HEK293 (cell line): ENCODE measurements around the gene PTPRN2.
A peak's percentile ranks its signal among the peaks of the same experiment; 100 is the strongest.

Experiments
- CTCF ChIA-PET: fragments of 350-600 bp; formaldehyde crosslinking; extraction: SDS; loops from one replicate; lab custom pipeline; 2021; ENCODE audit warnings: antibody characterized with exemption; lab: Yijun Ruan, JAX
- POLR2A ChIA-PET: fragments of 300-600 bp; formaldehyde crosslinking; extraction: SDS; loops from one replicate; lab custom pipeline; 2020; ENCODE audit warnings: antibody characterized with exemption, inconsistent platforms; lab: Yijun Ruan, JAX
- H3K27ac ChIP-seq: fragments of 200-500 bp; sonication (Bioruptor generic); 2 replicates; pipeline ENCODE4 v1.5.1; 2014; ENCODE audit warnings: low read depth, low read length, control low read depth, inconsistent platforms; ENCODE audit errors: extremely low read depth
- H3K36me3 ChIP-seq, 2 experiments: fragments of 200-500 bp in 1 of 2; sonication (Bioruptor generic) in 1 of 2; 1 replicate in 1 of 2; 2 replicates in 1 of 2; pipeline ENCODE4 v1.5.1; 2014 to 2017; ENCODE audit warnings: inconsistent platforms in 2 of 2, low read length in 2 of 2; ENCODE audit not compliant: control insufficient read depth in 2 of 2, insufficient read depth in 1 of 2
- H3K4me1 ChIP-seq: fragments of 200-500 bp; sonication (Bioruptor generic); 2 replicates; pipeline ENCODE4 v1.5.1; 2014; ENCODE audit warnings: mild to moderate bottlenecking, low read length, inconsistent platforms; ENCODE audit not compliant: control insufficient read depth, insufficient read depth
- H3K4me3 ChIP-seq: 2 replicates; pipeline ENCODE4 v1.5.1; 2011; ENCODE audit warnings: low read depth, mild to moderate bottlenecking, control low read depth, low read length, moderate library complexity
- H3K9me3 ChIP-seq: fragments of 200-500 bp; sonication (Bioruptor generic); 2 replicates; pipeline ENCODE4 v1.5.1; 2014; ENCODE audit warnings: low read depth, low read length, inconsistent platforms; ENCODE audit not compliant: control insufficient read depth, insufficient read depth
- KLF16 ChIP-seq: fragments of 450-650 bp; formaldehyde crosslinking; IDR thresholded peaks from 2 replicates; pipeline ENCODE4 v1.5.1; 2017; ENCODE audit warnings: missing biosample characterization, missing genetic modification characterization
- PRDM1 ChIP-seq: fragments of 450-650 bp; formaldehyde crosslinking; IDR thresholded peaks from 2 replicates; pipeline ENCODE4; 2016; ENCODE audit warnings: missing biosample characterization, missing genetic modification characterization
- SETDB1 ChIP-seq: IDR thresholded peaks from one replicate; pipeline ENCODE4 v1.6.1; 2017; ENCODE audit warnings: mild to moderate bottlenecking, low read length, moderate library complexity, mixed read lengths; ENCODE audit not compliant: insufficient read length
- SP3 ChIP-seq: fragments of 450-650 bp; formaldehyde crosslinking; IDR thresholded peaks from 2 replicates; pipeline ENCODE4 v1.5.1; 2016; ENCODE audit warnings: missing biosample characterization, missing genetic modification characterization
- TCF7L2 ChIP-seq: IDR thresholded peaks from 2 replicates; pipeline ENCODE4 v1.6.1; 2011; ENCODE audit warnings: low read depth, mild to moderate bottlenecking, inconsistent platforms, low read length, moderate library complexity, borderline replicate concordance
- ZBTB8A ChIP-seq: fragments of 450-650 bp; formaldehyde crosslinking; IDR thresholded peaks from 2 replicates; pipeline ENCODE4 v1.5.1; 2016; ENCODE audit warnings: missing biosample characterization, missing genetic modification characterization
- ZNF140 ChIP-seq: fragments of 450-650 bp; formaldehyde crosslinking; IDR thresholded peaks from 2 replicates; pipeline ENCODE4 v1.5.1; 2016; ENCODE audit warnings: missing biosample characterization, missing genetic modification characterization
- ZNF146 ChIP-seq: fragments of 450-650 bp; formaldehyde crosslinking; IDR thresholded peaks from 2 replicates; pipeline ENCODE4 v1.5.1; 2016; ENCODE audit warnings: missing biosample characterization, missing genetic modification characterization
- ZNF202 ChIP-seq: fragments of 450-650 bp; formaldehyde crosslinking; IDR thresholded peaks from 2 replicates; pipeline ENCODE4 v1.5.1; 2016; ENCODE audit warnings: missing biosample characterization, missing genetic modification characterization, borderline replicate concordance
- ZNF292 ChIP-seq: fragments of 450-650 bp; formaldehyde crosslinking; IDR thresholded peaks from 2 replicates; pipeline ENCODE4 v1.5.1; 2016; ENCODE audit warnings: low read depth, missing biosample characterization, missing genetic modification characterization, borderline replicate concordance
- ZNF324 ChIP-seq: fragments of 450-650 bp; formaldehyde crosslinking; IDR thresholded peaks from 2 replicates; pipeline ENCODE4 v1.5.1; 2016; ENCODE audit warnings: missing biosample characterization, missing genetic modification characterization
- ZNF37A ChIP-seq: fragments of 450-650 bp; IDR thresholded peaks from 2 replicates; pipeline ENCODE4 v1.5.1; 2018; ENCODE audit warnings: missing biosample characterization, missing genetic modification characterization
- ZNF510 ChIP-seq: fragments of 450-650 bp; formaldehyde crosslinking; IDR thresholded peaks from 2 replicates; pipeline ENCODE4 v1.5.1; 2018; ENCODE audit warnings: mild to moderate bottlenecking, missing genetic modification characterization, missing biosample characterization; ENCODE audit not compliant: insufficient replicate concordance
- ZNF558 ChIP-seq: fragments of 450-650 bp; formaldehyde crosslinking; IDR thresholded peaks from 2 replicates; pipeline ENCODE4 v1.5.1; 2016; ENCODE audit warnings: missing biosample characterization, missing genetic modification characterization
- ZNF561 ChIP-seq: fragments of 450-650 bp; IDR thresholded peaks from 2 replicates; pipeline ENCODE4 v1.5.1; 2018; ENCODE audit warnings: missing biosample characterization, missing genetic modification characterization, borderline replicate concordance
- ZNF600 ChIP-seq: fragments of 450-650 bp; formaldehyde crosslinking; IDR thresholded peaks from 2 replicates; pipeline ENCODE4 v1.5.1; 2016; ENCODE audit warnings: missing biosample characterization, missing genetic modification characterization
- ZNF610 ChIP-seq: fragments of 450-650 bp; formaldehyde crosslinking; IDR thresholded peaks from 2 replicates; pipeline ENCODE4 v1.5.1; 2016; ENCODE audit warnings: missing biosample characterization, missing genetic modification characterization, borderline replicate concordance
- ZNF621 ChIP-seq: fragments of 450-650 bp; formaldehyde crosslinking; IDR thresholded peaks from 2 replicates; pipeline ENCODE4 v1.5.1; 2017; ENCODE audit warnings: missing biosample characterization, missing genetic modification characterization
- ZNF776 ChIP-seq: fragments of 450-650 bp; formaldehyde crosslinking; IDR thresholded peaks from 2 replicates; pipeline ENCODE4 v1.5.0; 2017; ENCODE audit warnings: missing biosample characterization, missing genetic modification characterization, borderline replicate concordance
- ZNF830 ChIP-seq: fragments of 450-650 bp; IDR thresholded peaks from 2 replicates; pipeline ENCODE4 v1.5.0; 2018; ENCODE audit warnings: missing biosample characterization, missing genetic modification characterization, low read depth, mild to moderate bottlenecking, moderate library complexity
- ZSCAN16 ChIP-seq: fragments of 450-650 bp; formaldehyde crosslinking; IDR thresholded peaks from 2 replicates; pipeline ENCODE4 v1.5.1; 2016; ENCODE audit warnings: missing biosample characterization, missing genetic modification characterization
- ZSCAN23 ChIP-seq: fragments of 450-650 bp; formaldehyde crosslinking; IDR thresholded peaks from 2 replicates; pipeline ENCODE4 v1.5.1; 2016; ENCODE audit warnings: missing biosample characterization, missing genetic modification characterization
- ZXDB ChIP-seq: fragments of 450-650 bp; formaldehyde crosslinking; IDR thresholded peaks from 2 replicates; pipeline ENCODE4 v1.5.1; 2016; ENCODE audit warnings: missing biosample characterization, missing genetic modification characterization
- TF ChIP-seq, protein P1 (sequence below): fragments of 450-650 bp; IDR thresholded peaks from 2 replicates; pipeline ENCODE4 v1.5.1; 2018; ENCODE audit warnings: missing biosample characterization, mild to moderate bottlenecking, missing genetic modification characterization
- TF ChIP-seq, protein P2 (sequence below): fragments of 450-650 bp; formaldehyde crosslinking; IDR thresholded peaks from 2 replicates; pipeline ENCODE4 v1.5.1; 2016; ENCODE audit warnings: missing biosample characterization, missing genetic modification characterization
- TF ChIP-seq, protein P3 (sequence below): fragments of 450-650 bp; formaldehyde crosslinking; IDR thresholded peaks from 2 replicates; pipeline ENCODE4 v1.5.1; 2017; ENCODE audit warnings: missing biosample characterization, missing genetic modification characterization

PTPRN2 gene

DNA sequence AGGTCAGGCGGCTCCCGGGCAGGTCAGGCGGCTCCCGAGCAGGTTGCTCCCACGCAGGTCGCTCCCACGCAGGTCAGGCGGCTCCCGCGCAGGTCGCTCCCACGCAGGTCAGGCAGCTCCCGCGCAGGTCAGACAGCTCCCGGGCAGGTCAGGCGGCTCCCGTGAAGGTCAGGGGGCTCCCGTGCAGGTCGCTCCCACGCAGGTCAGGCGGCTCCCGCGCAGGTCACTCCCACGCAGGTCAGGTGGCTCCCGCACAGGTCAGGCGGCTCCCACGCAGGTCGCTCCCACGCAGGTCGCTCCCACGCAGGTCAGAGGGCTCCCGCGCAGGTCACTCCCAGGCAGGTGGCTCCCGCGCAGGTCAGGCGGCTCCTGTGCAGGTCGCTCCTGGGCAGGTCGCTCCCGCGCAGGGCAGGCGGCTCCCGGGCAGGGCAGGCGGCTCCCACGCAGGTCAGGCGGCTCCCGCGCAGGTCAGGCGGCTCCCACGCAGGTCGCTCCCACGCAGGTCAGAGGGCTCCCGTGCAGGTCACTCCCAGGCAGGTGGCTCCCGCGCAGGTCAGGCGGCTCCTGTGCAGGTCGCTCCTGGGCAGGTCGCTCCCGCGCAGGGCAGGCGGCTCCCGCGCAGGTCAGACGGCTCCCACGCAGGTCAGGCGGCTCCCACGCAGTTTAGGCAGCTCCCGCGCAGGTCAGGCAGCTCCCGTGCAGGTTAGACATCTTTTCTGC lies 30.7 kb downstream of the PTPRN2 start (continued):
- TF ChIP-seq, protein P1, sequence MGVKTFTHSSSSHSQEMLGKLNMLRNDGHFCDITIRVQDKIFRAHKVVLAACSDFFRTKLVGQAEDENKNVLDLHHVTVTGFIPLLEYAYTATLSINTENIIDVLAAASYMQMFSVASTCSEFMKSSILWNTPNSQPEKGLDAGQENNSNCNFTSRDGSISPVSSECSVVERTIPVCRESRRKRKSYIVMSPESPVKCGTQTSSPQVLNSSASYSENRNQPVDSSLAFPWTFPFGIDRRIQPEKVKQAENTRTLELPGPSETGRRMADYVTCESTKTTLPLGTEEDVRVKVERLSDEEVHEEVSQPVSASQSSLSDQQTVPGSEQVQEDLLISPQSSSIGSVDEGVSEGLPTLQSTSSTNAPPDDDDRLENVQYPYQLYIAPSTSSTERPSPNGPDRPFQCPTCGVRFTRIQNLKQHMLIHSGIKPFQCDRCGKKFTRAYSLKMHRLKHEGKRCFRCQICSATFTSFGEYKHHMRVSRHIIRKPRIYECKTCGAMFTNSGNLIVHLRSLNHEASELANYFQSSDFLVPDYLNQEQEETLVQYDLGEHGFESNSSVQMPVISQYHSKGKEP = no peak
- TF ChIP-seq PRDM1 = no peak
- TF ChIP-seq KLF16 (tag by site-specific recombination) = no peak

DNA sequence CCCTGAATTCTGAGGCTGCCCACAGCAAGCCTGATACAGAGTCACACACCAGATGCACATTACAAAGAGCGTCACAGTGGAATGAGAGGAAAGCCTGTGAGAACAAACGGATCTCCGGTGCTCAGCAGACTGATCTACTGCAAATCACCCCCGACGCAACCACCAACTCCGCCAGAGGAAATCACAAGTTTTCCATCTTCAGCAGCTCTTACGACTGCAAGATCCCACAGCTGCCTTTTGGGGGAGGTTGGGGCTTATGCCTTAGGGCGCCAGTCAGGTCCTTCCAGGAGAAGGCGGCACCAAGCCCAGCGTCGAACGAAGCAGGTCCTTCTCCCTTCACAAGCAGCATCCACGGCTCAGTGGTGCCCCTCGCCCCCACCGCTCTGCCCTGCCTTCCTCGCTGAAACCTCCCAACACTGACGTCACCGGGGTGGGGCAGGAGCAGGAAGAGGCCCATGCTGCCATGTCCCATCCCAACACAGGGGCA lies 32.5 kb downstream of the PTPRN2 start:
- POLR2A ChIA-PET = no interaction called here

DNA sequence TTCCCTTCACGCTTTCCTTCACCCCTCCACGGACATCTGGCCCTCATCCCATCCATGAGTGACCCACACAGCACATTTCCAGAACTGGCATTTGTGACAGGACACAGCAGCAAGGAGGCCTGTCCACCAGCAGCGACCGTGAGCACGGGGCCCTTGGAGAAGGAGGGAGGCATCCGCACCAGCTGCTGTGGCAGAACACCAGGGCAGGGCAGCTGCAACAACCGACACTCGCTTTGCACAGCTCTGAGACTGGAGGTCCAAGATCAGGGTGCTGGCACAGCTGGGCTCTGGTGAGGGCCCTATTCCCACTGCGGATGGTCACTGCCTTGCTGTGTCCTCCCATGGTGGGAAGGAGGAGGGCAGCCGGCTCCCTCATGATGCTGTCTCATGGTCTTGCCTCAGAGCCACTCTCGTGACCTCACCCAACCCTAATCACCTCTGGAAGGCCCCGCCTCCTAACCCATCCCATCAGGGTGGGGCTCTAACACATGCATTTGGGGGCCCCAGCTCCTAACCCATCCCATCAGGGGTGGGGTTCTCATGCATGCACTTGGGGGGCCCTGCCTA lies 36.7 kb downstream of the PTPRN2 start:
- no peak overlapping the region for H3K4me3 ChIP-seq
- no peaks in the 10 kb centered on the region for H3K4me1 ChIP-seq
- ChIA-PET POLR2A (no interaction called here), CTCF (no interaction called here)
- no peaks in the 10 kb centered on the region for H3K36me3 ChIP-seq
- no peaks in the 10 kb centered on the region for H3K9me3 ChIP-seq
- TF ChIP-seq ZNF830 (tag by site-specific recombination) (no peak), ZNF600 (tag by site-specific recombination) (peak; percentile 49; the same call in 1 of the 2 replicates)
- H3K27ac ChIP-seq = no peak overlapping the region

More for the DNA sequence above, 32.5 kb downstream of the PTPRN2 start:
- CTCF ChIA-PET = no interaction called here
- Histone ChIP-seq H3K27ac (no peak overlapping the region), H3K4me1 (no peaks in the 10 kb centered on the region)
- TF ChIP-seq ZBTB8A (tag by site-specific recombination) = no peak
- no peak for TF ChIP-seq ZNF776 (tag by site-specific recombination)
- TF ChIP-seq ZNF292 (tag by site-specific recombination) = no peak
- no peak for TF ChIP-seq SP3 (tag by site-specific recombination)
- TF ChIP-seq ZNF561 = no peak
- no peak for TF ChIP-seq ZNF37A (tag by site-specific recombination)
- TF ChIP-seq, protein P2, sequence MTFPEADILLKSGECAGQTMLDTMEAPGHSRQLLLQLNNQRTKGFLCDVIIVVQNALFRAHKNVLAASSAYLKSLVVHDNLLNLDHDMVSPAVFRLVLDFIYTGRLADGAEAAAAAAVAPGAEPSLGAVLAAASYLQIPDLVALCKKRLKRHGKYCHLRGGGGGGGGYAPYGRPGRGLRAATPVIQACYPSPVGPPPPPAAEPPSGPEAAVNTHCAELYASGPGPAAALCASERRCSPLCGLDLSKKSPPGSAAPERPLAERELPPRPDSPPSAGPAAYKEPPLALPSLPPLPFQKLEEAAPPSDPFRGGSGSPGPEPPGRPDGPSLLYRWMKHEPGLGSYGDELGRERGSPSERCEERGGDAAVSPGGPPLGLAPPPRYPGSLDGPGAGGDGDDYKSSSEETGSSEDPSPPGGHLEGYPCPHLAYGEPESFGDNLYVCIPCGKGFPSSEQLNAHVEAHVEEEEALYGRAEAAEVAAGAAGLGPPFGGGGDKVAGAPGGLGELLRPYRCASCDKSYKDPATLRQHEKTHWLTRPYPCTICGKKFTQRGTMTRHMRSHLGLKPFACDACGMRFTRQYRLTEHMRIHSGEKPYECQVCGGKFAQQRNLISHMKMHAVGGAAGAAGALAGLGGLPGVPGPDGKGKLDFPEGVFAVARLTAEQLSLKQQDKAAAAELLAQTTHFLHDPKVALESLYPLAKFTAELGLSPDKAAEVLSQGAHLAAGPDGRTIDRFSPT (tag by site-specific recombination) = no peak
- TF ChIP-seq, all 188 proteins: peak for 0
- Histone ChIP-seq H3K9me3 (no peaks in the 10 kb centered on the region), H3K36me3 (no peaks in the 10 kb centered on the region), H3K4me3 (no peak overlapping the region)

DNA sequence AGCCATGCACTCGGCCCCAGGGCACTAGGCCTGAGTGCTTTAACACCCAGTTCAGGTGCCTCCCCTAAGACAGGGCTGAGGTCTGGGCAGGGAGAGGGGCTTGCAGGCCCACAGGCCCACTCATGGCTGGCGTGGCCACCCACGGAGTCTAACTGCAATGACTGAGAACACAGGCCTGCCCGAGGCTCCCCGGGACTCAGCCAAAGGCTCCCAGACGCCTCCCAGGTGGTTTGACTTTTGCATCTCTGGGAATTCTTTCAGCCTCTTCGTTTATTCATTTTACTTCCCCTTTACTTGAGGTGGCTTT lies 37.3 kb downstream of the PTPRN2 start:
- POLR2A ChIA-PET = no interaction called here
- CTCF ChIA-PET = no interaction called here
- Histone ChIP-seq H3K9me3 (no peaks in the 10 kb centered on the region), H3K4me1 (no peaks in the 10 kb centered on the region), H3K27ac (no peak overlapping the region), H3K4me3 (no peak overlapping the region), H3K36me3 (no peaks in the 10 kb centered on the region)
- TF ChIP-seq ZXDB (no peak), ZNF202 (tag by site-specific recombination) (no peak), ZNF146 (no peak), SETDB1 (no peak), ZNF610 (tag by site-specific recombination) (no peak), ZNF324 (tag by site-specific recombination) (no peak), ZNF510 (no peak), ZNF558 (no peak), TCF7L2 (no peak), ZNF140 (tag by site-specific recombination) (no peak), SP3 (tag by site-specific recombination) (no peak), ZSCAN16 (tag by site-specific recombination) (no peak), ZNF621 (tag by site-specific recombination) (no peak), ZSCAN23 (tag by site-specific recombination) (no peak)
- TF ChIP-seq, protein P3, sequence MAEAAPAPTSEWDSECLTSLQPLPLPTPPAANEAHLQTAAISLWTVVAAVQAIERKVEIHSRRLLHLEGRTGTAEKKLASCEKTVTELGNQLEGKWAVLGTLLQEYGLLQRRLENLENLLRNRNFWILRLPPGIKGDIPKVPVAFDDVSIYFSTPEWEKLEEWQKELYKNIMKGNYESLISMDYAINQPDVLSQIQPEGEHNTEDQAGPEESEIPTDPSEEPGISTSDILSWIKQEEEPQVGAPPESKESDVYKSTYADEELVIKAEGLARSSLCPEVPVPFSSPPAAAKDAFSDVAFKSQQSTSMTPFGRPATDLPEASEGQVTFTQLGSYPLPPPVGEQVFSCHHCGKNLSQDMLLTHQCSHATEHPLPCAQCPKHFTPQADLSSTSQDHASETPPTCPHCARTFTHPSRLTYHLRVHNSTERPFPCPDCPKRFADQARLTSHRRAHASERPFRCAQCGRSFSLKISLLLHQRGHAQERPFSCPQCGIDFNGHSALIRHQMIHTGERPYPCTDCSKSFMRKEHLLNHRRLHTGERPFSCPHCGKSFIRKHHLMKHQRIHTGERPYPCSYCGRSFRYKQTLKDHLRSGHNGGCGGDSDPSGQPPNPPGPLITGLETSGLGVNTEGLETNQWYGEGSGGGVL = no peak
